Measurements from ENCODE around the gene EEF1E1.

EEF1E1 gene

DNA sequence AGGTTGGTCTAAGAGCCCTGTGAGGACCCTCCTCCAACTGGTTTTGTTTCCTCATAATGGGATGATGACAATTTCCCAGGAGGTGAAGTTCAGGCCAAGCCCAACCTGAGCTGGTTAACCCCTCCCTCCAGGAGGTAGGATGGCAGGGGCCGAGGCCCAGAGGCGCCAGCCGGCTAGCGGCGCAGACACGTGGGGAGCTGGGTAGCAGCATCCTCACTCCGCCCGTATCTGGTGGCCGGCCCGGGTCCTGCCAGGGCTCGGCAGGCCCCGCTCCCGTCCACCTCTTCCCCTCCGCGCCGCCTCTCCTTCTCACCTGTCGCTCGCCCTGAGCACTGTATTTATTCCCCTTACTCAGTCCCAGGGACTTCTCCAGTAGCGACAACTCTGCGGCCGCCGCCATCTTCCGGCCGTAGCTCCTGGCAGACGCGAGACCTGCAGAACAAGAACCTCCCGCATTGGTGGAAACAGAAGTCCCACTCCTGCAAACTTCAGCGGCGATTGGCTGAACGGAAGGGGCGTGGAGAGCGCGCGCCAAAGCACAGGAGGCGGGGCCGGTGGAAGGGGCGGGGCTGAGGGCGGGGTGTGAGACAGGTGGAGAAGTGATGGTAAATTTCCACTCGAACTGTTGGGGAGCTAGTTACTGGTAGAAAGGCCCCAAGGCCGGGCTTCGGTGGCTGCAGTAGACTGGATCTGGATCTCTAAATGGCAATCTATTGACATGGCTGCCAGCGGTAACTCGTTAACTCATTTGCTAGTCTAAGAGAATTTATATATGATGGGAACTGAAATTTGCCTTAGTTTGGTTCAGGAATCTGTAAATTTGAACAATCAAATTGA lies at the start of gene EEF1E1:
EEF1E1 (minus strand) TSS at position 427 of the 837 bp plus-strand sequence; CDS start at position 400, 27 bp downstream.
- peak; percentile 97 for DNase-seq (ENCODE audit: low read depth)

DNA sequence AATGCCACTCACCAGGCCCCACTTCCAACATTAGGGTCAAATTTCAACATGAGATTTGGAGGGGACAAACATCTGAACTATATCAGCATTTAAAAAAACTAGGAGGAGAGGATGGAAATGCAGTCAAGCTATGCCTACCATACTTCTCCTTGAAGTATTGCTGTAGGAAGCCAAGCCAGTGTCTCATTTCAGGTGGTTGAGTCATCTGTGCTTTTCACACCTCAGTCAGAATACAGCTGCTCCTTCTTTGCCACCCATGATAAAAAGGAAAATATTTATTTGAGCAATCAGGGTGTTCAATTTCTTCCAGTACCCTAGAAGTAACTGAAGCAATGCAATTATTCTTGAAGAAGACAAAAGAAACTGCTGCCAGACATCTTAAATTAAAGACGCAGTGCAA lies 47.0 kb upstream of the EEF1E1 start:
- no peak for DNase-seq (ENCODE audit: low read depth)

DNA sequence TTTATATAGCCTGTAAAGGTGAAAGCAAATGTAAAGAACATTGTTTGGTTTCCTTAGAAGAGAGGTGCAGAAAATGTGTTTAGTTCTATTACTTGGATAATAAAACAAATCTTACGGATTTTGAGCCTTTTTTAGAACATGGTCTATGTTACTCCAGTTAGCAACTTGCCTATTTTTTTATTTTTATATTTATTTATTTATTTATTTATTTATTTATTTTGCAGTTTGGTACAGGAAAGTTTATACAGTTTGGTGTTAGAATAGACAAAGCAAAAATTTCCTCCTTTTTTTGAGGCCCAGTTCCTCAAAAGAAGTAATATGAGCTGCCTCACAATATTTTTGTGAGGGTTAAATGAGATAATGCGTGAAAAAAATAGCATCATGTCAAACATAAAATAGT lies 41.6 kb upstream of the EEF1E1 start:
- no peak for DNase-seq (ENCODE audit: low read depth)

DNA sequence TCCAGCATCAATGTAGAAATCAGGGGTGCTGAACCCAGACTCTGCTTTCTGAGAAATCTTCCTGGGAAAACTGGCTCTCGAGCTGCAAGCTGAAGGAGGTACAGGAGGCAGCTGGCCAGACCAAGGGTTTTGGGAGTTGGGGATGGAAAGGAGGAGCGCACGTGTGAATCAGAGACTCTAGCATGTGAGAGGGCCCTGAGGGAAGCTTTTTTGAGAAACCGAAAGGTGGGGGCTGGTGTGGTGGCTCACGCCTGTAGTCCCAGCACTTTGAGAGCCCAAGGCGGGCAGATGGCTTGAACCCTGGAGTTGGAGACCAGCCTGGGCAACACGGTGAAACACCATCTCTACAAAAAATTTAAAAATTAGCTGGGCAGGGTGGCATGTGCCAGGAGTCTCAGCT lies 37.1 kb upstream of the EEF1E1 start:
- no peak for DNase-seq (ENCODE audit: low read depth)

DNA sequence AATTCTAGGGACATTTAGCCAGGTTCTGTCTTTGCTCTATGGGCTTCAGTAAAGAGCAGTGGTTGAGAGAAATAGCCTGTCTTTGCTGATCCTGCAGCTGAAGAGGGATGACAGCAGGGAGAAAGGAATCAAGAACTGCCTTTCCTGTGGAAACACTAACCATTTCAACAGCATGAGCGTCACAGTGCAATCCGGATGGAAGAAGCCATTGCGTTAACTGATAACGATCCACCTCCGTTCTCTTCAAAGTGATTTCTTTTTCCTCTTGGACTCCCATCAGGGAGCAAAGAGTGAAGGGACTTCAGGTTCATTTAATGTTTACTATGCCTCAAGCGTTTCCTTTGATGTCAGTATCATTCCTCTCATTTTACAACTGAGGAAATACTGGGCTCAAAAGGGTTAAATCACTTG lies 35.2 kb upstream of the EEF1E1 start:
- peak; percentile 10 for DNase-seq (ENCODE audit: low read depth)

DNA sequence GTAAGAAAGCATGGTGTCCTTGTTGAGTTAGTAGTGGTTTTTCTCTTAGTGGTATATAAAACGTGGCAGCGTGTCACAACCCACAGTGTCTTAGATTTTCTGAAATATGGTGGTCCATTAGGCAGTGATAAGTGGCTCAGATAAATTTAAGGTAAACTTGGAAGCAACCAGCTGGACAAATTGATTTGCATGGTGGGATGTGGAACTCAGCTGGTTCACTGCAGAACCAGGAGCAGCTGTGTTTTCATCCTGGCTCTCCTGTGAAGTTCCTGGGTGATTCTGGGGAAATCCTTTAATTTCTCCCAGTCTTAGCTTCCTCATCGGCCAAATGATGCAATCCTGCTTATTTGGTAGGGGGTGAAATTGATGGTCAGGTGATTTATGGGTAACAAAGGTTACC lies 32.9 kb upstream of the EEF1E1 start:
- DNase-seq (ENCODE audit: low read depth) = no peak

DNA sequence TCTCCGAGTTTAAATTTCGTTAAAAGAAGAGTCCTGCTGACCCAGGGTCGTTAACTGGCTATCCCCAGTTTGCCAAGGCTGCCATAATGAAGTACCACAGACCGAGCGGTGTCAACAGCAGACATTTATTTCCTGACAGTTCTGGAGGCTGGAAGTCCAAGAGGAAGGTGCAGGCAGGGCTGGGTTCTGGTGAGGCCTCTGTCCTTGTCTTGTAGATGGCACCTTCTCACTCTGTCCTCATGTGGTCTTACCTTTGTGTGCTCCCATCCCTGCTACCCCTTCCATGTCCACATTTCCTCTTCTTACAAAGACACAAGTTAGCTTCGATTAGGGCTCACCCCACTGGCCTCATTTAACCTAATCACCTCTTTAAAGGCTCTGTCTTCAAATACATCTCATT lies 29.8 kb upstream of the EEF1E1 start:
- DNase-seq (ENCODE audit: low read depth) = no peak

DNA sequence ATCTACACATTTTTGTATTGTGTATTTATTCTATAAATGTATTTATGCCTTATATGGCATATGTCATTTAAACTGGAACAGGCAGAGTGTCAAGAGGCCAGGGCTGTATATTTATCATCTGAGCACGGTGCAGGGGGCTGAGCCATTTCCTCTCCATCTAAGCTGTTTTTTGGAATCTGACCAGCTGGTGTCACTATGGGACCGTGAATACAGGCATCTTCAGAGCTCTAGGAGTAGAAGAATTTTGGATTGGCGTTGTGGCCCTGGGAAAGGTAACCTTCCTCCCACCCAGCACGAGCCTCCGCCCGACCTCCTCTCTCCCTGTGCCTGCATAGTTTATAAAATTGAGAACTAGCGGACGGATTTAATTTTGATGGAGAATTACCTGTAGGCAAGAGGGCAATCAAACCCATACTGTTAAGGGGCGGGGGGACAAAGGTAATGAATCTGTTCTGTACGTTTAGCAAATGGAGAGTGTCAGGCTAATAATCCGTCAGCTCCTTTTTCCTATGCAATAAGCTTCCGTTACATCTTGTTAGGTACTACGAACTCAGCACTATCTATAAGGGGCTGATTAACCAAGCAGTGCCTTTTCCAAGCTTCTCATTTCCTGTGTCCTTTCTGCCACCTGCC lies 29.0 kb upstream of the EEF1E1 start:
- DNase-seq (ENCODE audit: low read depth) = peak; percentile 72

DNA sequence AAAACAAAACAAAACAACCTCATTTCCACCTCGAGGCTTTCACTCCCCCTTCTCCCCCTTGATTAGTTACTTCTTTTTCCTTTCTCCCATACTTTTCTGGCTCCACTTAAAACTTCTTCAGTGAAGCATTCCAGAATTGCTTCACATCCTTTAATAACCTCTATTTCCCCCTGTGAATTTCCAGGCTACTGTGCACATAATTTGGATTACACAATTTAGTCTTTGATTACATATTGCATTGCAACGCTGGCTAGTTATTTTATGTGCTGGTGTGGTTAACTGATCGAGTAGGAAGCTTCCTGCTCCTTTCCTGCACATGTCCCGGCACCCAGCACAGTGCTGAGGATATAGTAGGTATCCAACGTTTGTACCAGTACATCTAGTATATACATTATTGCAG lies 28.1 kb upstream of the EEF1E1 start:
- peak; percentile 73 for DNase-seq (ENCODE audit: low read depth)

DNA sequence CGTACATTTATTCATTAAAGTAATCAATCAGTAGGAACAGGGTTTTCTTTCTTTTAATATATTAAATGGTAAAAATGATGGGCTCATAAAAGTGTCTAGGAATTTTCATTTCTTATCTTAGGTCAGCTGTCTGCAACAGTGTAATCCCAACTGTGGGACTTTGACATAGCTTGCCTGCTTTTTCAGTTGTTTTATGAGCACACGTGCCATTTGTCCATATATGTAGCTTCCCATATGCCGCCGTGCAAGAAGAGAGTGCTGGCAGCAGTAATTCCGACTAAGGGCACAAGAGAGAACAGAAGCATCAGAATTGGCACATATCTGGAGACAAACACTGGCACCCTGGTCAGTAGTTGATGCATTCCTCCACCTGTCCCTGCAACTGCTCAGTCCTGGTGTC lies 20.9 kb upstream of the EEF1E1 start:
- DNase-seq (ENCODE audit: low read depth) = no peak

DNA sequence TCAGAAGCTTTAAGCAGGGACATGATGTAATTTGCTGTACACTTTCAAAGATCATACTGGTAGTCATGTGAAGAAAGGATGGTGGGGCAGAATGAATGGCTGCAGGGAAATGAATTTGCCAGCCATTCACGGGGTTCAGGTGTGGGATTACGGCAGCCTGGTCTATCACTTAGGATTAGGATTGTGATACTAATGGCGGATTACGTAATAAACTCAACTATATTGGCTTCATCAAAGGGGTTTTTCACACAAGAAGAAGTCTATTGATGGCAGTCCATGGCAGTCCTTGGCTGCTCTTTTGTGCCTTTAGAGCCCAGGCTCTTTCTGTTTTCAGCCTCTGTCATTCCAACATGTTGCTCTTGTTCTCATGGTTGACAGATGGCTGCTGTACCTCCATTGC lies 12.6 kb upstream of the EEF1E1 start:
- no peak for DNase-seq (ENCODE audit: low read depth)

DNA sequence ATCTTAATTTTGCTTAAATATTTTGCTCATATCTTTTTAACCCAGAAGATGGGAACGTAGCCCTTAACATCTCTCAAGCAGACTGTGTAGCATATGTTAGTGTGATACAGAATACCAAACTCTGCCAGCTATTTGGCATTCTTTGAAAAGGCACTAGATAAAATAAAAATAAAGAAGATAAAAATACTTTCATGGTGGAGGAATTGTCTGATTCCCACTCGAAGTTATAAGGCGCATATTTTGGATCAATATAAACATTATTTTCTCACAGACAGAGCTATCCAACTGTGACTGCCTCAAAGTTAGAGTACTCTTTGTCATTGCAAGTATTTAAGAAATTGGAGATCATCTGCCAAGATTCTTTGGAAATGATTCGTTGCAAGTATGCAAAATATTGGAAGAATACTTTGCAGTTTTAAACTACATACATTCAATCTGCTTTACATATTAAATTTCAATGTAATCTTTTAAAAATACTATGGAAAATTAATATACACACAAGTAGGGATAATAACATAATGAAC lies 10.8 kb upstream of the EEF1E1 start:
- peak; percentile 55 for DNase-seq (ENCODE audit: low read depth)

DNA sequence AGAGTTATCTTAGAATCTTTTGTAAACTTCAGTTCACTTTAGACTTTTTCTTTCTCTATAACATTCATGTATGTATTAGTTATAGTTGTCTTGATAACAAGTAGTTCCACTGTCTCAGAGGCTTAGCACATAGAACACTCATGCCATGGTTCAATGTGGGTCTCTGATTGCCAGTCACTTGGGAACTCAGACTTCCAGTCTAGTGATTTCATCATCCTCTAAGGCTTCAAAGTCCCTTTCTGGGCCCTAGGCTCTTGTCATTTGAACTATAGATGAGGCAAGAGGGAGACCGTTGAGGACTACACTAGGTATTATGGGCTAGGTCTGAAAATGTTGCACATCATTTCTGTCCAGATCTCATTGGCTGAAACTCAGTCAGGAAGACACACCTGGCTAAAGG lies 8.4 kb upstream of the EEF1E1 start:
- no peak for DNase-seq (ENCODE audit: low read depth)

DNA sequence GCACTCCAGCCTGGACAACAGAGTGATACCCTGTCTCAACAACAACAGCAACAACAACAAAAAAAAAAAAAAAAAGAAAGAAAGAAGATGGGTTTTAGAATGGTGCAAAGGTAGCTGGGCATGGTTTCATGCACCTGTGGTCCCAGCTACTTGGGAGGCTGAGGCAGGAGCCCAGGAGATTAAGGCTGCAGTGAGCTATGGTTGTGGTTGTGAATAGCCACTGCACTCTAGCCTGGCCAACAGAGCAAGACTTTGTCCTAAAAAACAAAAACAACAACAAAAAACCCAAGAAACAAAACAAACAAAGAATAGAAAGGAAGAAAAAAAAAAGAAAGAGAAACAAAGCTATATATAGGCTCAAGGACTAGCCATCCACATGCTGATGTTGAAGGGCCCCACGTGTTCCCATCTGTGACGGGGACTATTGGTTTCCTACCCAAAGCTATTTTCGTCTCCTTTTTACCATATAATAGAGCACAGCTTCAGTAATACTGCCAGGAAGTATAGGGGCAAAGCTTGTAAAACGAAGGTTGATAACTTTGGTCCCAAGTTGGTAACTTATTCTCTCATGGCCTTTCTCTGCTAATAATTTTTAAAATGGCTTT lies 7.9 kb upstream of the EEF1E1 start:
- DNase-seq (ENCODE audit: low read depth) = no peak

DNA sequence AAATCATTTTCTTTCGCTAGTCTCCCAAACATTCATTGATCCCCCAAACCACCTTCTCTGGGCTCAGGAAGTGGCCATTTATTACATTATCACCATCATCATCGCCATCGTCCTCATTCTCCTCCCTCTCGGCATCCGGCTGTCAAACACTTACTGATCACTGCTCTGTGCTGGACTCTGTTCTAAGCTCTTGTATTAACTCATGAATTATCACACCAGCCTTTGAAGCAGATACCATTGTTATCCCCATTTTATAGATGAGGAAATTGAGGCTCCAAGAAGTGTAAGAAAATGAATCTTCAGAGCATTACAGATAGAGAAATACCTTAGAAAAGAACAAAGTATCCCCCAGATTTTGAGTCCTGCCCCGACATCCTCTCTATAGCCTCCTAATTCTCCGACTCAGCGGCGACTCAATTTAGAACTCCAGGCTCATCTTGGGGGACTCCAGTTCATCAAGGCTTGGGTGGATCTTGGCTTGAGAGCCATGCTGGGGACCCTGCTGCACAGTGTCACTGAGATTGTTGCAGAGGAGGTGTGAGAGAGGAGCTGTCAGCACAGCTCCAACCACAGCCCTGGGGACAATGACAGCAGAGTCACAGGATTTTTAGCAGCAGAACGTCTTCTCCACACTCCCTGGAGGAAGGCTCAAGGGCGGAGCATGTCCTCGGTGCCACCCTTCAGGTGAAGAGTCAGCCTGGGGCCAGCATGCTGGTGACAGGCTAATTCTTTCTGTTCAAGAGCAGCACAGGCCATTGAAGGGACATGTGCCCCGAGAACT lies 6.6 kb upstream of the EEF1E1 start:
- DNase-seq (ENCODE audit: low read depth) = no peak

DNA sequence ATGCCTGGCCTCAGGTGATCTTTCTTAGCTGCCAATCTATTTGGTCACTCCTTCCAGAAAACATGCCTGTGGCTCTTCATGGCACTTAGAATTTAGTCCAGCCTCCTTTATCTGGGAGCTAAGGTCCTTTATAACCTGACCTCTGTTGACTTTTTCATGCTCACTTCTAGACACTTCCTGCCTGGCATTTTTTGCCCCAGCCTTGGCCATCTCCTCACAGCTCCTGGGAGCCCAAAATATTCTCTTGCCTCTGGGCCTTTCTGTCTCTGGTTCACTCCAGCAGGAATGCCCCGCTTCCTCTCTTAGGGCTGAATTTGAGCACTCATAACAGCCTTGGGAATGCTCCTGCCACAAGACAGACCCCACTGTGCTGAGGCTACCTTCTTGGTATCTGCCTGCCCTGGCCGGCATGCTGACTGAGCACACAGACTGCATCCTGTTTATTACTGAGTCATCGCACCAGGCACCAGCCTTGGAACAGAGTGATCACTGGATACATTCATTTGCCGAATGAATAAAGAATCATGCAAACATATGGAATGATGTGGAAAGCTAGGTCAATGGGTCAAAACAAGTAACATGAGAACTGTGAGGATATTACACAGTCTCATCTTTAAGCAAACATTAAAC lies 5.8 kb upstream of the EEF1E1 start:
- DNase-seq (ENCODE audit: low read depth) = peak; percentile 99

DNA sequence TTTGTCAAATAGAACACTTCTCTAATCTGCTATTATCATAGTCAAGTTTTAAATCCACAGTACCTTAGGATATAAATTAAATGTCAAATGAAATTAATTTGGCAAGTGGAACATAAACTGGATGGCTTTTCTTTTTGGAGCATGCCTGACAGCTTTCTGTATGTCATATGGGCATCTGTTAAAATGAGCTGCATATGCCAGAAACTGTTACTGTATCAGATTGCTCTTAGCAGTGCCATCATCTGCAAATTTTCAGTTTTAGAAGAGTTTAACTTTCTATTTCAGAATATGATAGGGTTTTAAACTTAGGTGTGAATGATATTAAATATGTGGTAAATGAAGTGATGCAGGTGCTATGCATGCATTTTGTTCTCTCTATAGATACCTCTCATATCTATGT lies 3.4 kb upstream of the EEF1E1 start:
- DNase-seq (ENCODE audit: low read depth) = no peak

DNA sequence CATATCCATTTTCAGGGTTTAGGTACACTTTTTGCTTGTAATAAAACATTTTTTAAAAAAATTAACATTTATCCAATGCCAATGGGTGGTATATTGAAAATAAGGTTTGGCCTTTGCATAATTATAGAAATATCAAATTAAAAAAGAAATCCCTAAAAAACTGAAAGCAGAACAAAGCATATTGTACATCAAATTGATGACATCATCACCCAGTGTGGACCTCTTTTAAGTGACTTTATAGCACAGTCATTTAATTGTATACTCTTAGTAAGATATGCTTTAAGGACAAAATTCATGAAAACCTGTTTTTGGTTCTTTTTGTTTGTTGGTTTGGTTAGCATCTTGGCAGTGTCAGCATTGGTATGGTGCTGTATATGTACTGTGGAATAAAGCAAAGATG lies 1.4 kb upstream of the EEF1E1 start:
- no peak for DNase-seq (ENCODE audit: low read depth)

DNA sequence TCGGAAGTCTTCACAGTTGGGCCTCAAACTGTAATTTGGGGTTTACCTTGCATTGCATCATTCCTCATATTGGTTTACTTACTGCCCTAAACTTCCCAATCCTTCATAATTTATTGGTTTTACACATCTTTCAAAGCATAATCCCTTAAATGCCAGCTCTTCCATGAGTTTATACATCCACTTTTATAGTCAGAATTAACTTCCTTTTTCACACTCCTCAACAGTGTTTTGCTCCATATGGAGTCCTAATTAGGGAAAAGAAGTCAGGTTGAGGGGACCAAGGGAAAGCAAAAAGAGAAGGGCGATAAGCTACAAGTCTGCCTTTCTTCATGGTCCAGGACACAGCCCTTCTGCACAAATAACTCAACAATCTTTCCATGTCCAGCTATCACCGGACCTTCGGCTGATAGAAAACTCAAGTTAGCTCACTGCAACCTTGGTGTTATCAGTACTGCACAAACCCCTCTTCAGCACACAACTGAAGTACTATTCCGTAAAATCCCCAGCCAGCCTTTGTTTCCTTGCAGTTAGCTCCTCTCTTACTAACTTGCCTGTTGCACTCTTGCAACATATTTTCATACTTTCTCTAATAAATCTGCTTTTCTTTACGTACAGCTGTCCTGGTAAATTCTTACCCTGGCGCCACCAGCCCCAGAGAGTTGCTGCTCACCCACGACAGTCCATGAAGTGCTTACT lies 2.0 kb downstream of the EEF1E1 start:
- DNase-seq (ENCODE audit: low read depth) = no peak

DNA sequence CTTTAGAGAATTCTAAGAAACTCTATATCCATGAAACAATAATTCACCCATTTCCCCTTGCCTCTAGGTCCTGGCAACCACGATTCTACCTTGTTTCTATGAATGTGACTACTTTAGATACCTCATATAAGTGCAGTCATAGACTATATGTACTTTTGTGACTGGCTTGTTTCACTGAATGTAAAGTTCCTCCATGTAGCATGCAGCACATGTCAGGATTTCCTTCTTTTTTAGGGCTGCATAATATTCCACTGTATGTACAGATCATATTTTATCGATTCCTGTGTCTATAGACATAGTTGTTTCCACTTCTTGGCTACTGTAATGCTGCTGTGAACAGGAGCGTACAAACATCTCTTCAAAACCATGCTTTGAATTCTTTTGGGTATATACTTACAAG lies 11.7 kb downstream of the EEF1E1 start:
- DNase-seq (ENCODE audit: low read depth) = no peak

DNA sequence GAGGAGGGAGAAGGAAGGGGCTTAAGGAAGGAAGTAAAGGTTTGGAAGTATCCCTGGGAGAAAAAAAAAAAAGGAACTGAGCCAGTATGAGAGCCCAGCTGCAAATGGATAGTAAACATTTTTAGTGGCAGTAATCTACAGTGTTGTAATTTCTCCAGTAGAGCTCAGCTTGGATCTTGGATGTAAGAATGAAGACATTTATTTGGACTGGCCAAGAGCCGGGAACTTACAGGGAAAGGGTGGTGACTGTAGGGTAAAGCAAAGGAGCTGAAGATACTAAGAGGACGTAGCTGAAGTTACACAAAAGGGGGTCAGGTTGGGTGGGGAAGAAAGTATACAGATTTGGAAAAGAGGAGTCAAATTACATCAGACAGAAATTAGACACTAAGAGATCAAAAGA lies 13.5 kb downstream of the EEF1E1 start:
- peak; percentile 39 for DNase-seq (ENCODE audit: low read depth)
